GM19023 (cell line): ENCODE measurements around the gene FIP1L1.

Experiments
- ATAC-seq: cut with Tn5 transposase; IDR thresholded peaks from one replicate; pipeline ENCODE4 v1.9.1; 2021; ENCODE audit warnings: mild to moderate bottlenecking, moderate library complexity; ENCODE audit not compliant: unreplicated experiment

FIP1L1 gene

GRCh38 chr4:53498706-53499105 is 121.3 kb downstream of the FIP1L1 start:
- no peak for ATAC-seq

GRCh38 chr4:53499791-53500190 is 122.3 kb downstream of the FIP1L1 start:
- no peak for ATAC-seq

GRCh38 chr4:53500546-53500945 is 123.1 kb downstream of the FIP1L1 start:
- ATAC-seq: no peak

- no peak for ATAC-seq
Measured at GRCh38 chr4:53501561-53501960, 124.1 kb downstream of the FIP1L1 start.

GRCh38 chr4:53502094-53502493 is 124.7 kb downstream of the FIP1L1 start:
- ATAC-seq: no peak

- ATAC-seq: no peak
Measured at GRCh38 chr4:53505947-53506346, 128.5 kb downstream of the FIP1L1 start.

GRCh38 chr4:53507058-53507457 is 129.6 kb downstream of the FIP1L1 start:
- no peak for ATAC-seq

- ATAC-seq: no peak
Measured at GRCh38 chr4:53507671-53508286, 130.3 kb downstream of the FIP1L1 start.

- ATAC-seq: no peak
Measured at GRCh38 chr4:53508446-53508845, 131.0 kb downstream of the FIP1L1 start.

GRCh38 chr4:53510321-53510720 is 132.9 kb downstream of the FIP1L1 start:
- no peak for ATAC-seq
